H1 (cell line): Measurements from ENCODE around the gene FANK1. TPM values are rescaled to one million over a fixed set of nuclear protein-coding genes. Genes with fewer than 3 reads are reported as not detected.

ENCODE experiments used
- ATF2 ChIP-seq: IDR thresholded peaks from 2 replicates; pipeline ENCODE4 v1.6.1; 2012; ENCODE audit warnings: low read length, inconsistent platforms
- CHD7 ChIP-seq: fragments of 300-600 bp; sonication (generic); IDR thresholded peaks from 2 replicates; pipeline ENCODE4 v1.7.1; 2012; ENCODE audit warnings: low read length, moderate library complexity, mild to moderate bottlenecking, inconsistent platforms; ENCODE audit not compliant: insufficient replicate concordance
- POLR2A ChIP-seq, 2 experiments: IDR thresholded peaks; 1 replicate in 1 of 2; 2 replicates in 1 of 2; pipeline ENCODE4 v1.6.1; 2011; ENCODE audit warnings: low read depth in 2 of 2, low read length in 2 of 2, mild to moderate bottlenecking in 2 of 2; ENCODE audit errors: control extremely low read depth in 1 of 2
- SIRT6 ChIP-seq: IDR thresholded peaks from one replicate; pipeline ENCODE4 v1.7.1; 2012; ENCODE audit warnings: low read length, inconsistent platforms
- polyA plus RNA-seq, 7 experiments: library from polyadenylated mRNA; depleted of rRNA in 3 of 7; stranded (reverse) in 5 of 7; unstranded in 2 of 7; fragments of >200 nt in 5 of 7; fragments of 200-250 nt in 2 of 7; gene quantifications; 1 replicate in 5 of 7; 2 replicates in 1 of 7; 4 replicates in 1 of 7; pipeline versions ENCODE4 v1.2.1 to v1.2.3, GENCODE V29; 2011 to 2013; ENCODE audit warnings: missing spikeins in 2 of 7, mixed read lengths in 2 of 7
- total RNA-seq: library from RNA; stranded (reverse); fragmentation: NEBNext Ultra II Directional; extraction: Animal tissue kit (Norgen Biotek cat#: 25700); gene quantifications from 2 replicates; pipeline ENCODE4 v1.2.1, GENCODE V29; 2021

FANK1 gene
- total and polyA plus RNA-seq, 2 of the 8 experiments (the other 6 are each of a cell fraction or from before 2014, with no cell fraction given): 1.2 TPM; not detected in 1

- TF ChIP-seq CHD7: no peak
- TF ChIP-seq ATF2: no peak
- TF ChIP-seq SIRT6: no peak
- no peak for TF ChIP-seq POLR2A (IDR thresholded peaks at IDR 0.05; ENCODE audit: control extremely low read depth in 1 of 2, low read depth in 2 of 2, low read length in 2 of 2)
- TF ChIP-seq, all 59 proteins: peak for 0
Observed at GRCh38 chr10:125980521-125981035, 84.2 kb downstream of the FANK1 start (continued).
